LNCaP clone FGC (cell line): Measurements from ENCODE around the gene ANKH.
A peak's percentile ranks its signal among the peaks of the same experiment; 100 is the strongest.
"Not testable (repeated sequence)": the region's sequence is repeated elsewhere in the genome, so short reads cannot be mapped to it uniquely, and the experiment has no call there.

ENCODE experiments used
- DNase-seq: peaks from one replicate; pipeline ENCODE4 v3.0.0-alpha.2; 2011; ENCODE audit warnings: low read depth
- H3K4me3 ChIP-seq: 2 replicates; pipeline ENCODE4 v1.5.1; 2011; ENCODE audit warnings: mild to moderate bottlenecking, low read depth, low read length, control low read depth
- CTCF ChIP-seq: IDR thresholded peaks from 2 replicates; pipeline ENCODE4 v1.5.1; 2012; ENCODE audit warnings: mild to moderate bottlenecking; ENCODE audit not compliant: control insufficient read depth, insufficient read depth; ENCODE audit errors: extremely low read depth

Gene ANKH

DNA sequence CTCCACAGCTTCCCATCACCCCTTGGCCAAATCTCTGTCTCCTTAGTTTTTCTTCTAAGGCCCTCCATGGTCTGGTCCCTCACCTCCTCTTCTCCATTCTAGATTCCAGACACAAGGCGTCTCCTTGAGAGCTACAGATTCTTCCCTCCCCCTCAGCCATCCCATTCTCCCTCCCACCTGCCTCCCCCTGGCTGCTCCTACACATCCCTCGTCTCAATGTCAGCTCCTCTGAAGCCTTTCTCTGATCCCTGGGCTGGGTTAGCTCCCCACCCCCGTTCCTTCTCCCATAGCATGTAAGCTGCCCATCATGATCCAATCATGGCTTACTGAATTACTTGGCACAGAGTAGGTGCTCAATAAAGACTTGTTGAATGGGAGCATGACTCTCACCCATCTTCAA, 69.0 kb downstream of the ANKH start:
- TF ChIP-seq CTCF: no peak
- H3K4me3 ChIP-seq: no peak overlapping the region
- DNase-seq: no peak

- TF ChIP-seq CTCF: no peak
- no peak for DNase-seq
- no peak overlapping the region for H3K4me3 ChIP-seq
Measured at GRCh38 chr5:14801792-14802191, 69.8 kb downstream of the ANKH start.

DNA sequence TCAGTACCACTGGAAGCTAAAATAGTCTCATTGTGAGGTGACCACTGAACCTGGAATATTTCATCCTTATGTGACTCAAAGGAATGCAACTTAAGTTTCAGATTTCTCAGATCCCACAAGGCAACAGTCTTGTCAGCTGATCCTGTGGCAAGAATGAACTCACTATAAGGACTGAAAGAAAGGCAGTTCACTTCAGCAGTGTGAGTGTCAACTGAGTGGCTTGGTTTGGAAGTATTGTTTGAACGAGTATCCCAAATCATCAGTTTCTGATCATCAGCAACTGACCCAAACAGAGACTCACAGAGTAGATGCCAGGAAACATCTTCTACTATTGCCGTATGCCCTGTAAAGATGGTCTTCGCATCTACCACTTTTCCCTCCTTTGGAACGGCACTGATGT, 74.2 kb downstream of the ANKH start:
- DNase-seq, H3K4me3 ChIP-seq: not testable (repeated sequence)

- no peak for TF ChIP-seq CTCF
- no peak for DNase-seq
- H3K4me3 ChIP-seq: no peak overlapping the region
Measured at GRCh38 chr5:14794583-14795230, 76.9 kb downstream of the ANKH start.

DNA sequence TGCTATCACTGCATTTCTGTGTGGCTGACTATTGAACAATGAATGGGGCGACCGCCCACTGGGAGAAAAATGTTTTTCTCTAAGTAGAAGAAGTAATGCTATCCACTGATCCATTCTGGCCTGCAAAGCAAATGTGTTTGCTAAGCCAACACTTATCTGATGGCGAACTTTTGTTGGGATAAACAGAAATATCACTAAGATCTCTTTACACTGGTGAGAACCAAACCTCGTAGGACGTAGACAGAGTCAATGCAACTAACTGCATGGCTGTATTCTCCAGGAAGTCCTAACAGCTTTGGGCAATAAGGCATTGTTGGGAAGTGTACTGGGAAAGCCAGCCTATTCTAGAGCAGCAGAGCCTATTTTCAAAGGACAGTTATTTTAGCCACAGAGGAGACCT, 77.7 kb downstream of the ANKH start:
- no peak for TF ChIP-seq CTCF
- no peak overlapping the region for H3K4me3 ChIP-seq
- DNase-seq: peak; percentile 69

GRCh38 chr5:14790911-14791310, 80.7 kb downstream of the ANKH start:
- TF ChIP-seq CTCF: no peak
- H3K4me3 ChIP-seq: no peak overlapping the region
- DNase-seq: no peak

- no peak for TF ChIP-seq CTCF
- H3K4me3 ChIP-seq: no peak overlapping the region
- no peak for DNase-seq
Measured at GRCh38 chr5:14790220-14790619, 81.4 kb downstream of the ANKH start.
